Activated naive CD4-positive, alpha-beta T cell treated with anti-CD3 and anti-CD28 coated beads, Interleukin-2, amount 10 ng/mL, durations not matched to agents 5 hours and 36 hours (primary cell): ENCODE measurements around the gene SDK2. TPM values are rescaled to one million over a fixed set of nuclear protein-coding genes. Genes with fewer than 3 reads are reported as not detected.

Source experiments
- total RNA-seq, 2 experiments: library from RNA; stranded (reverse); gene quantifications; one replicate each; pipeline ENCODE4 v1.2.3, GENCODE V29; 2021

SDK2 gene
- 10 to 100 TPM; 20.9 to 23.6 TPM for total RNA-seq

GRCh38 chr17:73644145-73645049 is at the start of gene SDK2:
TSS of gene SDK2 (minus strand) at chr17:73644445. CDS start at chr17:73644088, 357 bp downstream.

GRCh38 chr17:73311781-73312641 is 332.2 kb downstream of the SDK2 start, which contains the start of gene CDC42EP4:
TSS of gene CDC42EP4 (minus strand) at chr17:73312001. CDS start at chr17:73286500, 25,501 bp downstream.

